ENCODE data around the gene TBX10.
A peak's percentile ranks its signal among the peaks of the same experiment; 100 is the strongest.

TBX10 gene

GRCh38 chr11:67613960-67614715 lies 25.4 kb downstream of the TBX10 start:
- H3K27ac ChIP-seq, result peak overlapping the region; percentile 54; the same call in 1 of the 2 replicates
- DNase-seq (ENCODE audit: low read depth, low spot score), result no peak
- H3K9ac ChIP-seq (ENCODE audit: insufficient read length), result peak overlapping the region; percentile 55
- peaks cover 24% of the 10 kb centered on the region; the same call in 1 of the 2 replicates for H3K36me3 ChIP-seq (ENCODE audit: insufficient read depth, low read length)
- no peak for TF ChIP-seq FOXP2 (optimal IDR thresholded peaks at IDR 0.05; ENCODE audit: control extremely low read depth, extremely low read length, insufficient read depth)
- TF ChIP-seq EZH2 (IDR thresholded peaks at IDR 0.05), result no peak
- peak; percentile 54; the same call in 1 of the 2 replicates for TF ChIP-seq POLR2AphosphoS5 (IDR thresholded peaks at IDR 0.05; ENCODE audit: borderline replicate concordance, low read depth, low read length)
- H3K9me3 ChIP-seq (ENCODE audit: low read depth, low read length), result no peaks in the 10 kb centered on the region
- peak overlapping the region; percentile 73 for H3K4me3 ChIP-seq

- no peak for DNase-seq (ENCODE audit: low read depth, low spot score)
- H3K9me3 ChIP-seq (ENCODE audit: low read depth, low read length), result no peaks in the 10 kb centered on the region
- TF ChIP-seq POLR2AphosphoS5 (IDR thresholded peaks at IDR 0.05; ENCODE audit: borderline replicate concordance, low read depth, low read length) (no peak), EZH2 (IDR thresholded peaks at IDR 0.05) (no peak), FOXP2 (optimal IDR thresholded peaks at IDR 0.05; ENCODE audit: control extremely low read depth, extremely low read length, insufficient read depth) (no peak)
- peak overlapping the region; percentile 73 for H3K4me3 ChIP-seq
- no peak overlapping the region for H3K9ac ChIP-seq (ENCODE audit: insufficient read length)
- 0 out of 2 replicates have a peak overlapping the region, but pooled peaks have one; percentile 31 for H3K27ac ChIP-seq
- H3K36me3 ChIP-seq (ENCODE audit: insufficient read depth, low read length), result peaks cover 31% of the 10 kb centered on the region; the same call in 1 of the 2 replicates
These were observed 26.1 kb downstream of the TBX10 start for GRCh38 chr11:67613313-67613959.

GRCh38 chr11:67612751-67613150 lies 26.8 kb downstream of the TBX10 start:
- TF ChIP-seq FOXP2 (optimal IDR thresholded peaks at IDR 0.05; ENCODE audit: control extremely low read depth, extremely low read length, insufficient read depth) (no peak), POLR2AphosphoS5 (IDR thresholded peaks at IDR 0.05; ENCODE audit: borderline replicate concordance, low read depth, low read length) (no peak), EZH2 (IDR thresholded peaks at IDR 0.05) (no peak)
- Histone ChIP-seq H3K36me3 (ENCODE audit: insufficient read depth, low read length) (peaks cover 31% of the 10 kb centered on the region; the same call in 1 of the 2 replicates), H3K9me3 (ENCODE audit: low read depth, low read length) (no peaks in the 10 kb centered on the region), H3K4me3 (no peak overlapping the region), H3K27ac (no peak overlapping the region), H3K9ac (ENCODE audit: insufficient read length) (no peak overlapping the region)
- DNase-seq (ENCODE audit: low read depth, low spot score), result no peak

DNA sequence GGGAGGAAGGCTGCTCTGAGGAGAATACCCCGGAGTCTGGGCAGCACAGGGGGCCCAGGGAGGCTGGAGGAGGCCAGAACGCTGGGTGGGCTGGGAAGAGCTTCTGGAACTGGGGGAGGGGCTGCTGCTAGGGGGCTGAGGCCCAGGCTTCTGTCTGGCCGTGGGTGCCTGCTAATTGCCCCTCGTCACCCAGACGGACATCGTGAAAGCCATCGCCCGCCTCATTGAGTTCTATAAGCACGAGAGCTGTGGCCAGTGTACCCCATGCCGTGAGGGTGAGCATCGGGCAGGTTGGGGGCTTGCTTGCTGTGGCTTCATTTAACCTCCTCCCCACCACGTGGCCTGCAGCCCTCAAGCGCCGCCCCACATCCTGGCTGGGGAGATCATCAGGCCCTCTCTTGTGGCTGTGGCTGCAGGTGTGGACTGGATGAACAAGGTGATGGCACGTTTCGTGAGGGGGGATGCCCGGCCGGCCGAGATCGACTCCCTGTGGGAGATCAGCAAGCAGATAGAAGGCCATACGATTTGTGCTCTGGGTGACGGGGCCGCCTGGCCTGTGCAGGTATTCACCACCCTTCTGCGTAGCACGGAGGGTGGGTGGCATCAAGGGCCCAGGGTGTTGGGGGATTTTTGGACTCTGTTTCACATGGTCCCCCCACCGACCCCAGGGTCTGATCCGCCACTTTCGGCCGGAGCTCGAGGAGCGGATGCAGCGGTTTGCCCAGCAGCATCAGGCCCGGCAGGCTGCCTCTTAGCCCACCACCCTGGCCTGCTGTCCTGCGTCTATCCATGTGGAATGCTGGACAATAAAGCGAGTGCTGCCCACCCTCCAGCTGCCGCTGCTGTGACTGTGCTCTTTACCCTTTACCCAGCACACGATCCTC lies 27.6 kb downstream of the TBX10 start:
- Histone ChIP-seq H3K27ac (no peak overlapping the region), H3K4me3 (no peak overlapping the region), H3K9me3 (ENCODE audit: low read depth, low read length) (no peaks in the 10 kb centered on the region), H3K36me3 (ENCODE audit: insufficient read depth, low read length) (peaks cover 31% of the 10 kb centered on the region; the same call in 1 of the 2 replicates), H3K9ac (ENCODE audit: insufficient read length) (no peak overlapping the region)
- TF ChIP-seq EZH2 (IDR thresholded peaks at IDR 0.05) (no peak), POLR2AphosphoS5 (IDR thresholded peaks at IDR 0.05; ENCODE audit: borderline replicate concordance, low read depth, low read length) (no peak), FOXP2 (optimal IDR thresholded peaks at IDR 0.05; ENCODE audit: control extremely low read depth, extremely low read length, insufficient read depth) (no peak)
- no peak for DNase-seq (ENCODE audit: low read depth, low spot score)

DNA sequence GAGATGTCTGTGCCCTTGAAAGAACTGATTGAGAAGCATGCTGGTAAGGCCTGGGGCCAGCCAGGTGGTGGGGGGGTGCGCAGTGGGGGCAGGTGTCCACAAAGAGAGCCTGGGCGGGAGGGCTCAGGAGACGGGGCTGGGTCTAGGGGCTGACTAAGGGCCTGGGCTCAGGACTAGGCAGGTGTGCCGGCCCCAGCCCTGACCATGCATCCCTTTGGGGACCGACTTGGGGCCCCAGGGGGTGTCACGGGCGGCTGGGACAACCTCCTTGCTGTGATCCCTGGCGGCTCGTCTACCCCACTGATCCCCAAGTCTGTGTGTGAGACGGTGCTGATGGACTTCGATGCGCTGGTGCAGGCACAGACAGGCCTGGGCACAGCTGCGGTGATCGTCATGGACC lies 28.4 kb downstream of the TBX10 start:
- Histone ChIP-seq H3K9me3 (ENCODE audit: low read depth, low read length) (no peaks in the 10 kb centered on the region), H3K27ac (no peak overlapping the region), H3K36me3 (ENCODE audit: insufficient read depth, low read length) (peaks cover 31% of the 10 kb centered on the region; the same call in 1 of the 2 replicates), H3K9ac (ENCODE audit: insufficient read length) (no peak overlapping the region), H3K4me3 (no peak overlapping the region)
- DNase-seq (ENCODE audit: low read depth, low spot score), result no peak
- TF ChIP-seq EZH2 (IDR thresholded peaks at IDR 0.05) (no peak), FOXP2 (optimal IDR thresholded peaks at IDR 0.05; ENCODE audit: control extremely low read depth, extremely low read length, insufficient read depth) (no peak), POLR2AphosphoS5 (IDR thresholded peaks at IDR 0.05; ENCODE audit: borderline replicate concordance, low read depth, low read length) (no peak)

- no peak for TF ChIP-seq POLR2AphosphoS5 (IDR thresholded peaks at IDR 0.05; ENCODE audit: borderline replicate concordance, low read depth, low read length)
- no peak for TF ChIP-seq EZH2 (IDR thresholded peaks at IDR 0.05)
- no peak for TF ChIP-seq FOXP2 (optimal IDR thresholded peaks at IDR 0.05; ENCODE audit: control extremely low read depth, extremely low read length, insufficient read depth)
- H3K9ac ChIP-seq (ENCODE audit: insufficient read length), result no peak overlapping the region
- H3K27ac ChIP-seq, result no peak overlapping the region
- peaks cover 31% of the 10 kb centered on the region; the same call in 1 of the 2 replicates for H3K36me3 ChIP-seq (ENCODE audit: insufficient read depth, low read length)
- H3K9me3 ChIP-seq (ENCODE audit: low read depth, low read length), result no peaks in the 10 kb centered on the region
- no peak overlapping the region for H3K4me3 ChIP-seq
- no peak for DNase-seq (ENCODE audit: low read depth, low spot score)
These were observed 29.2 kb downstream of the TBX10 start for GRCh38 chr11:67610302-67610868.

GRCh38 chr11:67609316-67609715 lies 30.2 kb downstream of the TBX10 start:
- Histone ChIP-seq H3K27ac (no peak overlapping the region), H3K36me3 (ENCODE audit: insufficient read depth, low read length) (peaks cover 31% of the 10 kb centered on the region; the same call in 1 of the 2 replicates), H3K9ac (ENCODE audit: insufficient read length) (no peak overlapping the region), H3K4me3 (no peak overlapping the region), H3K9me3 (ENCODE audit: low read depth, low read length) (no peaks in the 10 kb centered on the region)
- no peak for DNase-seq (ENCODE audit: low read depth, low spot score)
- TF ChIP-seq POLR2AphosphoS5 (IDR thresholded peaks at IDR 0.05; ENCODE audit: borderline replicate concordance, low read depth, low read length), result no peak
- no peak for TF ChIP-seq EZH2 (IDR thresholded peaks at IDR 0.05)
- TF ChIP-seq FOXP2 (optimal IDR thresholded peaks at IDR 0.05; ENCODE audit: control extremely low read depth, extremely low read length, insufficient read depth), result no peak
